HG02642 (cell line): Measurements from ENCODE around the gene PCDHGA9.
"Not testable (repeated sequence)": the region's sequence is repeated elsewhere in the genome, so short reads cannot be mapped to it uniquely, and the experiment has no call there.

ENCODE experiments used
- ATAC-seq: cut with Tn5 transposase; IDR thresholded peaks from one replicate; pipeline ENCODE4 v1.9.1; 2021; ENCODE audit warnings: mild to moderate bottlenecking; ENCODE audit not compliant: unreplicated experiment, poor library complexity

The PCDHGA9 gene

DNA sequence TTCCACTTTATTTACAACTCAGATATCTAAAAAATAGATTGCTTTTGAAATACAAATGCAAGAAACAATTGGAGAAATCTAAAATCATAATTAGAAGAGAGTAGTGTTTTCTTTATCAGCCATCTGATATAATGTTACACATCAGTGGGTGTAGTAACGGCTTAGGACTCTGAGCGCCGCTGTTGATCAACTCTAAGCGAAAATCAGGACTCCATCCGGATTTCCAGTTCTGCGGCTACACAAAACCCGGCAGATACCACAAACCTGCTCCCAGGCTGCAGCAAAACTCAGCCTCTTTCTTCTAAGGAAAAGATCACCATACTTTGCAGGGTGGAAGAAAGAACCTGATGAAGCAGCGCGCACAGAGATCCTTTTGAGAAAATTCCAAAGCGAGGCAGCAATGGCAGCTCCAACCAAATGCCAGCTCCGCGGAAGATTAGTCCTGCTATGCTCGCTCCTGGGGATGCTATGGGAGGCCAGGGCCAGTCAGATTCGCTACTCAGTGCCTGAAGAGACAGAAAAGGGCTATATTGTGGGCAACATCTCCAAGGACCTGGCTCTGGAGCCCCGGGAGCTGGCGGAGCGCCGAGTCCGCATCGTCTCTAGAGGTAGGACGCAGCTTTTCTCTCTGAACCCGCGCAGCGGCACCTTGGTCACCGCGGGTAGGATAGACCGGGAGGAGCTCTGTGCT is at the start of gene PCDHGA9:
Gene PCDHGA9 (plus strand): TSS at position 226 of the 691 bp plus-strand sequence. CDS start 175 bp downstream, at position 401.
- no peak for ATAC-seq

DNA sequence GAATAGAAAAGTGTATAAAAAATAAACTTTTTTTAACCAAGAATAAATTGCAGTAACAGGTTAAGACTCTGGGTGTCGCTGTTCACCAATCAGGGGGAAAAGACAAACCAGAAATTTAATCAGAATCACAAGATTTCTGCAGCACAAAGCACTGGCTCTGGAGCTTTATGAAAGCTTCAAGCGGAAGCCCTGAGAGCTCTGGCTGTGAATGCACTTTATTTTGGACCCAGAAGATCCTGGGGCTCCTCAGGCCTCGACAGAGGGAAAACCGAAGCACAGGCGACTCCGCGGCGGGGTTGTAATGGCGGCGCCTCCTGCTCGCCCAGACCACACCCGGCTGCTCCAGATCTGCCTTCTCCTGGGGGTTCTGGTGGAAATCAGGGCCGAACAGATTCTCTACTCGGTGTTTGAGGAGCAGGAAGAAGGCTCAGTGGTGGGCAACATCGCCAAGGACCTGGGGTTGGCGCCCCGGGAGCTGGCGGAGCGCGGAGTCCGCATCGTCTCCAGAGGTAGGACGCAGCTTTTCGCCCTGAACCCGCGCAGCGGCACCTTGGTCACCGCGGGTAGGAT is 47.6 kb upstream of the PCDHGA9 start, which contains the start of gene PCDHGA4:
Gene PCDHGA4 (plus strand): TSS at position 122 of the 570 bp plus-strand sequence. CDS start 87 bp downstream, at position 209.
- ATAC-seq, result no peak

DNA sequence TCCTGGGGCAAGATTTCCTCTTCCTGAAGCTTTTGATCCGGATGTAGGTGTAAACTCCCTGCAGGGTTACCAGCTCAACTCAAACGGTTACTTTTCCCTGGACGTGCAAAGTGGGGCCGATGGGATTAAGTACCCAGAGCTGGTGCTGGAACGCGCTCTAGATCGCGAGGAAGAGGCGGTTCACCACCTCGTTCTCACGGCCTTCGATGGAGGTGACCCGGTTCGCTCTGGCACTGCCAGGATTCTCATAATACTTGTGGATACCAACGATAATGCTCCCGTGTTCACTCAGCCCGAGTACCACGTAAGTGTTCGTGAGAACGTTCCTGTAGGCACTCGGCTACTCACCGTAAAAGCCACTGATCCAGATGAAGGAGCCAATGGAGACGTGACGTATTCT is 46.9 kb upstream of the PCDHGA9 start:
- no peak for ATAC-seq

DNA sequence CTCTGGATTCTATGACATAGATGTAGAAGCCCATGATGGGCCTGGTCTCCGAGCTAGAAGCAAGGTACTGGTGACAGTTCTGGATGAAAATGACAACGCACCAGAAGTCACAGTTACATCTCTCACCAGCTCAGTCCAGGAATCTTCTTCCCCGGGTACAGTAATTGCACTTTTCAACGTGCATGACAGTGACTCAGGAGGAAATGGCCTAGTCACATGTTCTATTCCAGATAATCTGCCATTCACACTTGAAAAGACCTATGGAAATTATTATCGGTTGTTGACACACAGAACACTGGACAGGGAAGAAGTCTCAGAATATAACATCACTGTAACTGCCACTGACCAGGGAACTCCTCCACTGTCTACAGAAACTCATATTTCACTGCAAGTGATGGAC is 46.4 kb upstream of the PCDHGA9 start:
- no peak for ATAC-seq

DNA sequence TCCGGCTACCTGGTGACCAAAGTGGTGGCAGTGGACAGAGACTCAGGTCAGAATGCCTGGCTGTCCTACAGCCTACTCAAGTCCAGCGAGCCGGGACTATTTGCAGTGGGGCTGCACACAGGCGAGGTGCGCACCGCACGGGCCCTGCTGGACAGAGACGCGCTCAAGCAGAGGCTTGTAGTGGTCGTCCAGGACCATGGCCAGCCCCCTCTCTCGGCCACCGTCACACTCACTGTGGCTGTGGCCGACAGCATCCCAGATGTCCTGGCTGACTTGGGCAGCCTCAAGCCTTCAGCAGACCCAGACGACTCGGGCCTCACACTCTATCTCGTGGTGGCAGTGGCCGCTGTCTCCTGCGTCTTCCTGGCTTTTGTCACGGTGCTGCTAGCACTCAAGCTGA is 45.6 kb upstream of the PCDHGA9 start:
- ATAC-seq, result no peak

DNA sequence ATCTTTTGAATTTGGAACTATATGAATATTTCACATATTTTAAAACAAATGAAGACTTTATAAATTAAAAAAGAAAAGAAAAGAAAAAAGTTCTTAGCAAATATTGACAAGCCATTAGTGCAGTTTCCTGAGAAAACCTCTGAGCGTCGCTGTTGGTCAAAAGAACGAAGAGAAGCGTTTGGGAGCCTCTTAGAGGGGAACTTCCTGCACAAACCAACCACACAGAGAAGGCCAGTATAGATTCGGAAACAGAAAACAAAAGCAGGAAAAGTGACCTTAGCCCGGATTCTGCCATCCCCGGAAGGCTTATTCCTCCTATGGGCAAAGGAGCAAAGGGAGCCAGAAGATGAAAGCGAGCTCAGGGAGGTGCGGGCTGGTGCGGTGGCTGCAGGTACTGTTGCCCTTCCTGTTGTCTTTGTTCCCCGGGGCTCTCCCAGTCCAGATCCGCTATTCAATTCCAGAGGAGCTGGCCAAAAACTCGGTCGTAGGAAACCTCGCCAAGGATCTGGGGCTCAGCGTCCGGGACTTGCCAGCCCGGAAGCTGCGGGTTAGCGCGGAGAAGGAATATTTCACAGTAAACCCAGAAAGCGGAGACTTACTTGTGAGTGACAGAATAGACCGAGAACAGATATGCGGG is 42.7 kb upstream of the PCDHGA9 start, which contains the start of gene PCDHGB2:
Gene PCDHGB2 (plus strand): TSS at position 205 of the 637 bp plus-strand sequence. CDS start 142 bp downstream, at position 347.
- ATAC-seq, result no peak

DNA sequence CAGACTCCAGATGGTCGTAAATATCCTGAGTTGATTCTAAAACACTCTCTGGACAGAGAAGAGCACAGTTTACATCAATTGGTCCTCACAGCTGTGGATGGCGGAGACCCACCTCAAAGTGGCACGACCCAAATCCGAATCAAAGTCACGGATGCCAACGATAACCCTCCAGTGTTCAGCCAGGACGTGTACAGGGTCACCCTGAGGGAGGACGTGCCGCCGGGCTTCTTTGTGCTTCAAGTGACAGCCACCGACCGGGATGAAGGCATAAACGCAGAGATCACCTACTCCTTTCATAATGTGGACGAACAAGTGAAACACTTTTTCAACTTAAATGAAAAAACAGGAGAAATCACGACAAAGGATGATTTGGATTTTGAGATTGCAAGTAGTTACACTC is 41.9 kb upstream of the PCDHGA9 start:
- no peak for ATAC-seq

DNA sequence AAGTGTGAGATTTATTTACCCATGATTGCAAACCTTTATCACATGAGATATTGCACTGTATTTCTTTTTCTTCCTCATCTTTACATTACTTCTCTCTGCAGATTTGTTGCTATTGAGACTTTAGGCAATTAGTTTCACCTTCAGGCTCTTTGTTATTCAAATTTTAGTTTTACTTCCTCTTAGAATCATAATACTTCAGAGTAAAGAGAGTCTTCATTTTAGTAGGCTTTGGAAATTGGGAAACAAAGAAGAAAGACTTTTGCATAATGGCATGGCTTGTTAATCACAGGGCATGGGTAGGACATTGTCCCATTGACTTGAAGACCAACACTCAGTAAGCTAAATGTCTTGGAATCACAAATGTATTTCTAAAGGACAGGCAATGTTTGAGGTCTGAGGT is 39.9 kb upstream of the PCDHGA9 start:
- no peak for ATAC-seq

DNA sequence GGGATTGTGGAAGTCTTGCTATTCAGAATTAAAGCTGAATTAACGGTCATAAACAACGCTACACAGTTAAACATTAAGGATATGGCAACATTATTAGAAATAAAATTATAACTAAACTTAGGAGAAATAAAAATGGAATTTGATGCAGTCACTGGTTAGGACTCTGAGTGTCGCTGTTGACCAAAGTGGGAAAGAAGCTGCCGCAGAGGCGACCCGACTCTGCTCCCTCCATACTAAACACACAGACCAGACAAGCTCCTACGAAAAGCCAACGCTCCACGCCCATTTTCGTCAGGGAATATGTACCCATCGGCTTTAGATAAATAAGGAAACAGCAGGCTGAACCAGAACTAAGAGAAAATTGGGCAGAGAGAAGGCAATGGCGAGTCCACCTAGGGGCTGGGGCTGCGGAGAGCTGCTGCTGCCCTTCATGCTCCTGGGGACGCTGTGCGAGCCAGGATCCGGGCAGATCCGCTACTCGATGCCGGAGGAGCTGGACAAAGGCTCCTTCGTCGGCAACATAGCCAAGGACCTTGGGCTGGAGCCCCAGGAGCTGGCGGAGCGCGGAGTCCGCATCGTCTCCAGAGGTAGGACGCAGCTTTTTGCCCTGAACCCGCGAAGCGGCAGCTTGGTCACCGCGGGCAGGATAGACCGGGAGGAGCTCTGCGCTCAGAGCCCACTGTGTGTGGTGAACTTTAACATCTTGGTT is 38.5 kb upstream of the PCDHGA9 start, which contains the start of gene PCDHGA5:
Gene PCDHGA5 (plus strand): TSS at position 211 of the 709 bp plus-strand sequence. CDS start 169 bp downstream, at position 380.
- no peak for ATAC-seq

DNA sequence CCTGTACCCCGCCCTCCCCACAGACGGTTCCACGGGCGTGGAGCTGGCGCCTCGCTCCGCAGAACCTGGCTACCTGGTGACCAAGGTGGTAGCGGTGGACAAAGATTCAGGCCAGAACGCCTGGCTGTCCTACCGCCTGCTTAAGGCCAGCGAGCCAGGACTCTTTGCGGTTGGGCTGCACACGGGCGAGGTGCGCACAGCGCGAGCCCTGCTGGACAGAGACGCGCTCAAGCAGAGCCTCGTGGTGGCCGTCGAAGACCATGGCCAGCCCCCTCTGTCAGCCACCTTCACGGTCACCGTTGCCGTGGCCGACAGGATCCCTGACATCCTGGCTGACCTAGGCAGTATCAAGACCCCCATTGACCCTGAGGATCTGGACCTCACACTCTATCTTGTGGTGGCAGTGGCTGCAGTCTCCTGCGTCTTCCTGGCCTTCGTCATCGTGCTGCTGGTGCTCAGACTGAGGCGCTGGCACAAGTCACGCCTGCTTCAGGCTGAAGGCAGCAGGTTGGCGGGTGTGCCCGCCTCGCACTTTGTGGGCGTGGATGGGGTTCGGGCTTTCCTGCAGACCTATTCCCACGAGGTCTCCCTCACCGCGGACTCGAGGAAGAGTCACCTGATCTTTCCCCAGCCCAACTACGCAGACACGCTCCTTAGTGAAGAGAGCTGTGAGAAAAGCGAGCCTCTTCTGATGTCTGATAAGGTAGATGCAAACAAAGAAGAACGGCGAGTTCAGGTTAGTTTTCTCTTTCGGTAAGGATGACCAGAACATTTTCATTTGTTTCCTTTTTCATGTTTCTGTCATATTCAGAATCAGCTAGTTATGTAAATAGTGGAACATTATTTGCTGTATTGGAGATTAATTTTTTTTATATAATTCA is 36.3 kb upstream of the PCDHGA9 start:
- ATAC-seq, result no peak

DNA sequence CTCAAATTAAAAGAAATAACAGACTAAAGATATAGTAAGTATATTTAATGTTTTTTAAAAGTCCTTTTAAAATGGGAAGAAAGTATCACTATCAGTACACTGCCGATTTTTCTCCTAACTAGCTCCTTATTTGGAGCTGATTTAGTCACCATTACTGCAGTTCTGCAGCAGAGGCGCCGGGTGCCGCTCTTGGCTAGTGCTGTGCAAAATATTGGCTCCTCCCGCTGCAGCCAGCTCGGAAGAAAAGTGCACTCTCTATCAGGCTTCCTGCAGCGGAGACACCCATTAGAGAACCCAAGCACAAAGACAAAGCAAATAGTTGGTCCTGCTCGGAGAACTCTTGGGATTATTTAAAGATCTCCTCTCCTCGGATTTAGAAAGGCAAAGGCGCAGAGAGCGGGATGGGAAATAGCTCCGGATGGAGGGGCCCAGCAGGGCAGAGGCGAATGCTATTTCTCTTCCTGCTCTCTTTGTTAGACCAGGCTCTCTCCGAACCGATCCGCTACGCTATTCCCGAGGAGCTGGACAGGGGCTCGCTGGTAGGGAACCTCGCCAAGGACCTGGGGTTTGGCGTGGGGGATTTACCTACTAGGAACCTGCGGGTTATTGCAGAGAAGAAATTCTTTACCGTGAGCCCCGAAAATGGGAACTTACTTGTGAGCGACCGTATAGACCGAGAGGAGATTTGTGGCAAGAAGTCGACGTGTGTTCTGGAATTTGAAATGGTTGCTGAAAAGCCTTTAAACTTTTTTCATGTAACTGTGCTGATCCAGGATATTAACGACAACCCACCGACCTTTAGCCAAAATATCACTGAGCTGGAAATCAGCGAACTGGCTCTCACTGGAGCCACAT is 32.4 kb upstream of the PCDHGA9 start, which contains the start of gene PCDHGB3:
Gene PCDHGB3 (plus strand): TSS at position 249 of the 855 bp plus-strand sequence. CDS start 153 bp downstream, at position 402.
- peak; percentile 77 for ATAC-seq

DNA sequence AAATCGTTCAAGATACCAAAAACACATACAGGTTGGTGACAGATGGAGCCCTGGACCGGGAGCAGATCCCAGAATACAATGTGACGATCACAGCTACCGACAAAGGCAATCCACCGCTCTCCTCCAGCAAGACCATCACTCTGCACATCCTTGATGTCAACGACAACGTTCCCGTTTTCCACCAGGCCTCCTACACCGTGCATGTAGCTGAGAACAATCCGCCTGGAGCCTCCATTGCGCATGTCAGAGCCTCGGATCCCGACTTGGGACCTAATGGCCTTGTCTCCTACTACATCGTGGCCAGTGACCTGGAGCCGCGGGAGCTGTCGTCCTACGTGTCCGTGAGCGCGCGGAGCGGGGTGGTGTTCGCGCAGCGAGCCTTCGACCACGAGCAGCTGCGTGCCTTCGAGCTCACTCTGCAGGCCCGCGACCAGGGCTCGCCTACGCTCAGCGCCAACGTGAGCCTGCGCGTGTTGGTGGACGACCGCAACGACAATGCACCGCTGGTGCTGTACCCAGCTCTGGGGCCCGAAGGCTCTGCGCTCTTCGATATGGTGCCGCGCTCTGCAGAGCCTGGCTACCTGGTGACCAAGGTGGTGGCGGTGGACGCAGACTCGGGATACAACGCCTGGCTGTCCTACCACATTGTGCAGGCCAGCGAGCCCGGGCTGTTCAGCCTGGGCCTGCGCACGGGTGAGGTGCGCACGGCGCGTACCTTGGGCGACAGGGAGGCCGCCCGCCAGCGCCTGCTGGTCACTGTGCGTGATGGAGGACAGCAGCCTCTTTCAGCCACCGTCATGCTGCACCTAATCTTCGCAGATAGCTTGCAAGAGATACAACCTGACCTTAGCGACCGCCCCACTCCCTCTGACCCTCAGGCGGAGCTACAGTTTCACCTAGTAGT is 30.8 kb upstream of the PCDHGA9 start:
- no peak for ATAC-seq

DNA sequence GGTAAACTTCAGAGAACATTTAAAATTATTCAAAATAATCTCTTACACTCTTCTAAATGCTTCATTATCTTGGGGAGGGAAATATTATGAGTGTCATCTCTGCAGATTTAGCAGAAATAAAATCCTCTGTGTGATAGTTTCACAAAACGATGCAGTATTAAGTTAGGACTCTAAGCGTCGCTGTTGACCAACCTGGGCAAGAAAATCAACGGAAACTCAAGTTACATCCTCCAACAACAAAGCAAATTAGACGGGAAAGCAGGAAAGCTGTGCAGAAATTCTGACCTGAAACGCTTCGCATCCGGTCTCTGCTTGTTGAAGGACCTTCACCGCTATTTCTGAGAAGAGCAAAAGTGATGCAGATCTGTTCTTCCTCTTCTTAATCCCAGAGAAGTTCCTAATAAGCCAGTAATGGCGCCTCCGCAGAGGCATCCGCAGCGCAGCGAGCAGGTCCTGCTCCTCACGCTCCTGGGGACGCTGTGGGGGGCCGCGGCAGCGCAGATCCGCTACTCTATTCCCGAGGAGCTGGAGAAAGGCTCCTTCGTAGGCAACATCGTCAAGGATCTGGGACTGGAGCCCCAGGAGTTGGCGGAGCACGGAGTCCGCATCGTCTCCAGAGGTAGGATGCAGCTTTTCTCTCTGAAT is 28.8 kb upstream of the PCDHGA9 start, which contains the start of gene PCDHGA6:
Gene PCDHGA6 (plus strand): TSS at position 219 of the 645 bp plus-strand sequence. CDS start 193 bp downstream, at position 412.
- ATAC-seq, result no peak

DNA sequence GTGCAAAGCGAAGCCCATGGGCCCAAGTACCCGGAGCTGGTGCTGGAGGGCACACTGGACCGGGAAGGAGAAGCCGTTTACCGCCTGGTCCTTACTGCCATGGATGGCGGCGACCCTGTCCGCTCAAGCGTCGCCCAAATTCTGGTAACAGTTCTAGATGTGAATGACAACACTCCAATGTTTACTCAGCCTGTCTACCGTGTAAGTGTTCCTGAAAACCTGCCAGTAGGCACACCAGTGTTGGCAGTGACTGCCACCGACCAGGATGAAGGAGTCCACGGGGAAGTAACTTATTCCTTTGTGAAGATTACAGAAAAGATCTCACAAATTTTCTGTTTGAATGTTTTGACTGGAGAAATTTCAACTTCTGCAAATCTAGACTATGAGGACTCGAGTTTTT is 28.0 kb upstream of the PCDHGA9 start:
- no peak for ATAC-seq

DNA sequence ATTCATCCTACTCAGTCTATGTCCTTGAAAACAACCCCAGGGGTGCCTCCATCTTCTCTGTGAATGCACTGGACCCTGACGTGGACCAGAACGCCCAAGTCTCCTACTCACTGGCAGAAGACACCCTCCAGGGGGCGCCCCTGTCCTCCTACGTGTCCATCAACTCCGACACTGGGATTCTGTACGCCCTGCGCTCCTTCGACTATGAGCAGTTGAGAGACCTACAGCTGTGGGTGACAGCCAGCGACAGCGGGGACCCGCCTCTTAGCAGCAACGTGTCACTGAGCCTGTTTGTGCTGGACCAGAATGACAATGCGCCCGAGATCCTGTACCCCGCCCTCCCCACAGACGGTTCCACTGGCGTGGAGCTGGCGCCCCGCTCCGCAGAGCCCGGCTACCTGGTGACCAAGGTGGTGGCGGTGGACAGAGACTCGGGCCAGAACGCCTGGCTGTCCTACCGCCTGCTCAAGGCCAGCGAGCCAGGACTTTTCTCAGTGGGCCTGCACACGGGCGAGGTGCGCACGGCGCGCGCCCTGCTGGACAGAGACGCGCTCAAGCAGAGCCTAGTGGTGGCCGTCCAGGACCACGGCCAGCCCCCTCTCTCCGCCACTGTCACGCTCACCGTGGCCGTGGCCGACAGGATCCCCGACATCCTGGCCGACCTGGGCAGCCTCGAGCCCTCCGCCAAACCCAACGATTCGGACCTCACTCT is 27.0 kb upstream of the PCDHGA9 start:
- not testable (repeated sequence) for ATAC-seq
